Hepatocyte (in vitro differentiated cells): ENCODE results near the gene TP53. TPM values are rescaled to one million over a fixed set of nuclear protein-coding genes. Genes with fewer than 3 reads are reported as not detected.

ENCODE experiments used
- DNase-seq: peaks from one replicate; pipeline ENCODE4 v3.0.0-alpha.2; 2016; ENCODE audit warnings: low spot score
- H2AFZ ChIP-seq: fragments of 200-600 bp; sonication (generic); 2 replicates; pipeline ENCODE4 v1.6.0; 2016; ENCODE audit warnings: antibody characterized with exemption, mild to moderate bottlenecking
- H3K27ac ChIP-seq: fragments of 200-600 bp; sonication (generic); 2 replicates; pipeline ENCODE4 v1.5.1; 2016; ENCODE audit warnings: mild to moderate bottlenecking
- H3K27me3 ChIP-seq: fragments of 200-600 bp; sonication (generic); 2 replicates; pipeline ENCODE4 v1.6.1; 2016
- H3K36me3 ChIP-seq: fragments of 200-600 bp; sonication (generic); replicated peaks from 2 replicates; pipeline ENCODE4 v1.5.1; 2016; ENCODE audit warnings: low read depth; ENCODE audit not compliant: insufficient read depth
- H3K4me1 ChIP-seq: fragments of 200-600 bp; sonication (generic); 2 replicates; pipeline ENCODE4 v1.5.1; 2016; ENCODE audit warnings: mild to moderate bottlenecking, moderate library complexity; ENCODE audit not compliant: insufficient read depth
- H3K4me2 ChIP-seq: fragments of 200-600 bp; sonication (generic); 2 replicates; pipeline ENCODE4 v1.6.0; 2016
- H3K4me3 ChIP-seq: fragments of 200-600 bp; sonication (generic); 2 replicates; pipeline ENCODE4 v1.5.1; 2016; ENCODE audit warnings: mild to moderate bottlenecking
- H3K79me2 ChIP-seq: fragments of 200-600 bp; sonication (generic); 2 replicates; pipeline ENCODE4 v1.6.0; 2017; ENCODE audit warnings: mild to moderate bottlenecking
- H3K9me2 ChIP-seq: fragments of 200-600 bp; sonication (generic); replicated peaks from 2 replicates; pipeline ENCODE4 v1.6.0; 2017; ENCODE audit warnings: mild to moderate bottlenecking; ENCODE audit not compliant: insufficient read depth
- H3K9me3 ChIP-seq: fragments of 200-600 bp; sonication (generic); 2 replicates; pipeline ENCODE4 v1.5.1; 2016; ENCODE audit warnings: low read depth, mild to moderate bottlenecking
- H4K20me1 ChIP-seq: fragments of 200-600 bp; sonication (generic); 2 replicates; pipeline ENCODE4 v1.6.0; 2016; ENCODE audit warnings: mild to moderate bottlenecking; ENCODE audit not compliant: insufficient read depth, poor library complexity, severe bottlenecking
- EZH2 ChIP-seq: fragments of 200-600 bp; sonication (generic); IDR thresholded peaks from 2 replicates; pipeline ENCODE4 v1.6.1; 2016; ENCODE audit warnings: antibody characterized with exemption, mild to moderate bottlenecking, borderline replicate concordance
- EZH2phosphoT487 ChIP-seq: fragments of 200-600 bp; sonication (generic); IDR thresholded peaks from one replicate; pipeline ENCODE4 v1.6.1; 2018; ENCODE audit warnings: antibody characterized with exemption, mild to moderate bottlenecking, low read depth, moderate library complexity; ENCODE audit not compliant: unreplicated experiment, severe bottlenecking
- WGBS: methylation state at CpG from one replicate; pipeline ENCODE4 v1.1.6; 2016; ENCODE audit warnings: low lambda C conversion rate; ENCODE audit errors: missing lambda C conversion rate; 5-methylcytosine and 5-hydroxymethylcytosine counted together
- polyA plus RNA-seq: library from polyadenylated mRNA; unstranded; fragments of >200 nt; fragmentation: Nextera tagmentation; extraction: Ambion mirVana; gene quantifications from 2 replicates; pipeline ENCODE4 v1.2.1, GENCODE V29; 2016
- total RNA-seq: library from RNA; depleted of rRNA; stranded (reverse); fragments of >200 nt; gene quantifications from 2 replicates; pipeline ENCODE4 v1.2.3, GENCODE V29; 2014
- TF ChIP-seq, protein P1 (sequence below): fragments of 200-600 bp; sonication (generic); IDR thresholded peaks from 2 replicates; pipeline ENCODE4 v1.5.1; 2016; ENCODE audit warnings: antibody characterized with exemption, mild to moderate bottlenecking; ENCODE audit not compliant: poor library complexity

The TP53 gene
- total RNA-seq (24.2 and 29.6 TPM in 2 replicates), polyA plus RNA-seq (26.9 and 31.7 TPM in 2 replicates)

DNA sequence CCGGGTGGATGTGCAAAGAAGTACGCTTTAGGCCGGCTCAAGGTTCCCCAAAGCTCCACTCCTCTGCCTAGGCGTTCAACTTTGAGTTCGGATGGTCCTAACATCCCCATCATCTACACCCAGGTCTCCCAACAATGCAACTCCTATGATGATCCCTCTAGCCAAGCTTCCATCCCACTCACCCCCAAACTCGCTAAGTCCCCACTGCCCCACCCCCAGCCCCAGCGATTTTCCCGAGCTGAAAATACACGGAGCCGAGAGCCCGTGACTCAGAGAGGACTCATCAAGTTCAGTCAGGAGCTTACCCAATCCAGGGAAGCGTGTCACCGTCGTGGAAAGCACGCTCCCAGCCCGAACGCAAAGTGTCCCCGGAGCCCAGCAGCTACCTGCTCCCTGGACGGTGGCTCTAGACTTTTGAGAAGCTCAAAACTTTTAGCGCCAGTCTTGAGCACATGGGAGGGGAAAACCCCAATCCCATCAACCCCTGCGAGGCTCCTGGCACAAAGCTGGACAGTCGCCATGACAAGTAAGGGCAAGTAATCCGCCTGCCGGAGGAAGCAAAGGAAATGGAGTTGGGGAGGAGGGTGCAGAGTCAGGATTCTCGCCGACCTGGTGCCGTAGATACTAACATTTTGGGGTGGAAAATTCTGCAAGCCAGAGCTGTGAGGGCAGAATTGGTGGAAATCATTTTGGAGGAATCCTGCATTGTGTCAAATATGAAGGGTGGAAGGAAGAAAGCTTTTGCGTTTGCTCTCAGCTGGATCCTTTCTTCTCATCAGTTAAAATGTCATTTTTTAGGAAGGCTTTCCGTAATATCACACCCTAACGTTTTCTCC lies at the start of gene TP53:
Gene TP53, minus strand, starts transcription at position 419 of the 836 bp plus-strand sequence. CDS start 10,896 bp downstream, outside the sequence.
- H2AFZ ChIP-seq, result peak within 1 kb of the TSS; percentile 55
- H3K4me2 ChIP-seq, result peak within 1 kb of the TSS; percentile 86
- no peaks in the 10 kb centered on the region for H3K27me3 ChIP-seq
- DNase-seq, result peak; percentile 96
- H3K9me3 ChIP-seq, result no peaks in the 10 kb centered on the region
- no peaks in the 10 kb centered on the region for H4K20me1 ChIP-seq
- peak within 1 kb of the TSS; percentile 79 for H3K4me3 ChIP-seq
- peaks cover 54% of the 10 kb centered on the region for H3K79me2 ChIP-seq
- peaks cover 23% of the 10 kb centered on the region for H3K4me1 ChIP-seq
- H3K9me2 ChIP-seq, result no peaks in the 10 kb centered on the region
- TF ChIP-seq EZH2phosphoT487 (no peak), EZH2 (no peak)
- TF ChIP-seq, protein P1, sequence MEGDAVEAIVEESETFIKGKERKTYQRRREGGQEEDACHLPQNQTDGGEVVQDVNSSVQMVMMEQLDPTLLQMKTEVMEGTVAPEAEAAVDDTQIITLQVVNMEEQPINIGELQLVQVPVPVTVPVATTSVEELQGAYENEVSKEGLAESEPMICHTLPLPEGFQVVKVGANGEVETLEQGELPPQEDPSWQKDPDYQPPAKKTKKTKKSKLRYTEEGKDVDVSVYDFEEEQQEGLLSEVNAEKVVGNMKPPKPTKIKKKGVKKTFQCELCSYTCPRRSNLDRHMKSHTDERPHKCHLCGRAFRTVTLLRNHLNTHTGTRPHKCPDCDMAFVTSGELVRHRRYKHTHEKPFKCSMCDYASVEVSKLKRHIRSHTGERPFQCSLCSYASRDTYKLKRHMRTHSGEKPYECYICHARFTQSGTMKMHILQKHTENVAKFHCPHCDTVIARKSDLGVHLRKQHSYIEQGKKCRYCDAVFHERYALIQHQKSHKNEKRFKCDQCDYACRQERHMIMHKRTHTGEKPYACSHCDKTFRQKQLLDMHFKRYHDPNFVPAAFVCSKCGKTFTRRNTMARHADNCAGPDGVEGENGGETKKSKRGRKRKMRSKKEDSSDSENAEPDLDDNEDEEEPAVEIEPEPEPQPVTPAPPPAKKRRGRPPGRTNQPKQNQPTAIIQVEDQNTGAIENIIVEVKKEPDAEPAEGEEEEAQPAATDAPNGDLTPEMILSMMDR, result no peak
- 1% methylated on average over 30 of the region's 30 CpGs for WGBS
- peak within 1 kb of the TSS; percentile 99 for H3K27ac ChIP-seq
- H3K36me3 ChIP-seq, result no peaks in the 10 kb centered on the region

DNA sequence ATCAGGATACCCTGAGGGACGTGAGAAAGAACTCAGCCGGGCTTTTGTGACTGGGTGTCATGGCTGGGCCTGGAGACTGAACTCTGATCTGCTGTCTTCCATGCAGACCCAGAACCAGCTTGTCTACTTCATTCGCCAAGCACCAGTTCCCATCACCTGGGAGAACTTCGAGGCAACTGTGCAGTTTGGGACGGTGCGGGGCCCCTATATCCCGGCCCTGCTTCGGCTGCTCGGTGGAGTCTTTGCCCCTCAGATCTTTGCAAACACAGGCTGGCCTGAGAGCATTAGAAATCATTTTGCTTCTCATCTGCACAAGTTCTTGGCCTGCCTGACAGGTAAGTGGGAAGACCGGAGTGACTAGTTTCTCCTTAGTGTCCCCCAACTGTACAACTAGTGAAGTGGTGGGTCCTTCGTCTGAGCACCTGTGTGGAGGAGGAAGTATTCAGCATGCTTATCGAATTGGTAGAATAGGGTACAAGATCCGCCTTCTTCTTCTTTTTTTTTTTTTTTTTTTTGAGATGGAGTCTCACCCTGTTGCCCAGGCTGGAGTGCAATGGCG lies 45.8 kb upstream of the TP53 start:
- H3K27me3 ChIP-seq, result no peaks in the 10 kb centered on the region
- no peak overlapping the region for H2AFZ ChIP-seq
- no peak overlapping the region for H3K27ac ChIP-seq
- no peaks in the 10 kb centered on the region for H4K20me1 ChIP-seq
- H3K79me2 ChIP-seq, result no peaks in the 10 kb centered on the region
- H3K4me1 ChIP-seq, result no peaks in the 10 kb centered on the region
- no peaks in the 10 kb centered on the region for H3K9me2 ChIP-seq
- 87% methylated on average over 14 of the region's 14 CpGs for WGBS
- TF ChIP-seq, protein P1, result no peak
- TF ChIP-seq EZH2, result no peak
- TF ChIP-seq EZH2phosphoT487, result no peak
- no peak overlapping the region for H3K4me3 ChIP-seq
- DNase-seq, result no peak
- H3K4me2 ChIP-seq, result no peak overlapping the region
- H3K9me3 ChIP-seq, result no peaks in the 10 kb centered on the region
- no peaks in the 10 kb centered on the region for H3K36me3 ChIP-seq

DNA sequence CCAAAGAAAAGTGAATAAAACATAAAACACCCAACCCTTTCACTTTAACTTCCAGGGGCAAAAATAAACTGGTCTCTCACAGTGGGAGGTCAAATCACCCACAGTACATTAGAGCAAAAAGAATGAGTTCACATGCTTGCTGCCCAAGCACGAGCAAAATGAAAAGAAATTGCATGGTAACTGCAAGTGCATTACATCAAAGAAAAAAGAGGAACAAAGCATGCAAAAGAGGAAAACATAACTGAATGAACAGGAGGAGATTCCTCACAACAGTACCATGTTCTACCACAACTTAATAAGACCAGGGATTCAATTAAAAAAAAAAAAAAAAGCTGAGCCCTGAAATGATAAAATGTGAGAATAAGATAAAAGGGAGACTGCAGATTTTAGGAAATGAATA lies 42.5 kb upstream of the TP53 start:
- Histone ChIP-seq H3K79me2 (no peaks in the 10 kb centered on the region), H3K27me3 (no peaks in the 10 kb centered on the region), H3K4me3 (no peak overlapping the region), H2AFZ (no peak overlapping the region), H3K9me3 (no peaks in the 10 kb centered on the region), H3K36me3 (no peaks in the 10 kb centered on the region), H4K20me1 (no peaks in the 10 kb centered on the region), H3K4me2 (no peak overlapping the region), H3K27ac (no peak overlapping the region), H3K4me1 (no peaks in the 10 kb centered on the region), H3K9me2 (no peaks in the 10 kb centered on the region)
- DNase-seq, result no peak
- 67% methylated on average over 1 of the region's 1 CpG for WGBS
- TF ChIP-seq EZH2phosphoT487 (no peak), EZH2 (no peak)
- TF ChIP-seq, protein P1, result no peak
